Pancreas (tissue), 10 donors: Measurements from ENCODE around the gene LRP8. TPM values are rescaled to one million over a fixed set of nuclear protein-coding genes. Genes with fewer than 3 reads are reported as not detected.
A peak's percentile ranks its signal among the peaks of the same experiment; 100 is the strongest.

Experiments
- ATAC-seq, 4 donors: fragments of 200-7000 bp; cut with Tn5 transposase; one replicate each; pipeline versions ENCODE4 v1.8.0 to v1.9.1; 2020; ENCODE audit warnings: mild to moderate bottlenecking in 4 of 4, moderate library complexity in 4 of 4
- DNase-seq, 6 donors: peaks; one replicate each; pipeline ENCODE4 v3.0.0-alpha.2; 2020
- FAIRE-seq: peaks from 2 replicates; lab custom pipeline; 2012; peaks lifted over from hg19 to GRCh38; lab: Jason Lieb, UNC
- H3K27ac ChIP-seq, 4 donors: fragments of 200-600 bp; sonication (generic); 1 replicate in 3 of 4; 2 replicates in 1 of 4; pipeline versions ENCODE4 v1.5.0 to v1.8.0; 2020
- H3K27me3 ChIP-seq, 4 donors: fragments of 200-600 bp; one replicate each; pipeline ENCODE4 v1.8.0; 2021
- H3K36me3 ChIP-seq, 3 donors: fragments of 200-600 bp; sonication (generic) in 1 of 3; one replicate each; pipeline versions ENCODE4 v1.5.0 to v1.8.0; 2020 to 2021
- H3K4me1 ChIP-seq, 3 donors: fragments of 200-600 bp; one replicate each; pipeline ENCODE4 v1.8.0; 2021
- H3K4me3 ChIP-seq, 4 donors: fragments of 200-600 bp; sonication (generic) in 2 of 4; one replicate each; pipeline versions ENCODE4 v1.5.0 to v1.8.0; 2020 to 2021
- H3K9me3 ChIP-seq, 4 donors: fragments of 200-600 bp; one replicate each; pipeline ENCODE4 v1.8.0; 2021
- CTCF ChIP-seq, 4 donors: fragments of 200-600 bp; sonication (generic) in 3 of 4; IDR thresholded peaks; one replicate each; pipeline versions ENCODE4 v1.5.0 to v1.8.0; 2021; ENCODE audit warnings: antibody characterized with exemption in 4 of 4
- WGBS, 2 donors: extraction: QIAGEN DNeasy Blood & Tissue Kit; methylation state at CpG; one replicate each; pipeline ENCODE4 v1.1.7; 2013; 5-methylcytosine and 5-hydroxymethylcytosine counted together
- intact Hi-C, 3 donors: fragments of 100-400 bp; cut with DNase I; formaldehyde crosslinking; loops; one replicate each; pipeline versions ENCODE4 v1.11.1 to v1.14.2; 2022
- polyA plus RNA-seq, 2 donors: library from polyadenylated mRNA; stranded (reverse); fragments of 200-250 nt; gene quantifications; one replicate each; pipeline ENCODE4 v1.2.3, GENCODE V29; 2013
- total RNA-seq, 6 donors: library from RNA; stranded (reverse); fragmentation: NEBNext Ultra II Directional in 4 of 6; extraction: Animal tissue kit (Norgen Biotek cat#: 25700) in 4 of 6; gene quantifications; one replicate each; pipeline versions ENCODE4 v1.2.1 to v1.2.4, GENCODE V29; 2021 to 2023
- donor health status: healthy with polysubstance abuse.
- donor health status: DM: no; HTN: no; CAD: no; lungs with moderate emphysema.
- donor health status: DM: no; HTN: no; CAD: no.
- donor health status: control.
- donor health status: control.
- donor health status: Bipolar disorder and iron deficiency.
- donor health status: DM: yes; HTN: yes; CAD: no.
- donor health status: DM: no; HTN: no; CAD: no.
- donor health status: DM: no; HTN: no; CAD: no.
- donor health status: DM: yes; HTN: yes; CAD: no.

Gene LRP8
- total and polyA plus RNA-seq, 8 donors = 0.08 to 2.3 (median 0.59) TPM

- Histone ChIP-seq H3K9me3 (no peaks in the 10 kb centered on the region), H3K36me3 (no peaks in the 10 kb centered on the region), H3K4me1 (no peaks in the 10 kb centered on the region), H3K27me3 (no peaks in the 10 kb centered on the region), H3K4me3 (no peak overlapping the region), H3K27ac (no peak overlapping the region)
- peak in 1 of 6 donors; percentile 41 for DNase-seq
- TF ChIP-seq CTCF (IDR thresholded peaks at IDR 0.05) = no peak
- ATAC-seq = peak in 2 of 4 donors; percentile 43 to 45
- intact Hi-C loops = no loop called here
- no peak for FAIRE-seq
- 74 to 76% methylated on average over 21 of the region's 21 CpGs for WGBS, 2 donors
These were observed 20.9 kb upstream of the LRP8 start for GRCh38 chr1:53348486-53349368.

- 72 to 74% methylated on average over 3 of the region's 3 CpGs for WGBS, 2 donors
- FAIRE-seq (no peak), ATAC-seq (no peak), DNase-seq (peak in 1 of 6 donors; percentile 24)
- no peaks in the 10 kb centered on the region for H3K4me1 ChIP-seq
- H3K4me3 ChIP-seq = no peak overlapping the region
- TF ChIP-seq CTCF (IDR thresholded peaks at IDR 0.05) = no peak
- no peaks in the 10 kb centered on the region for H3K27me3 ChIP-seq
- H3K27ac ChIP-seq = no peak overlapping the region
- intact Hi-C loops = no loop called here
- H3K36me3 ChIP-seq = no peaks in the 10 kb centered on the region
- H3K9me3 ChIP-seq = no peaks in the 10 kb centered on the region
These were observed 18.9 kb upstream of the LRP8 start for GRCh38 chr1:53346814-53347176.

- FAIRE-seq (no peak), DNase-seq (peak in 1 of 6 donors; percentile 21), ATAC-seq (no peak)
- no peaks in the 10 kb centered on the region for H3K27me3 ChIP-seq
- no peak overlapping the region for H3K4me3 ChIP-seq
- whole genome bisulfite sequencing, 2 donors = 70 to 78% methylated on average over 7 of the region's 7 CpGs
- H3K27ac ChIP-seq = no peak overlapping the region
- H3K4me1 ChIP-seq = no peaks in the 10 kb centered on the region
- H3K36me3 ChIP-seq = no peaks in the 10 kb centered on the region
- intact Hi-C loops = no loop called here
- TF ChIP-seq CTCF (IDR thresholded peaks at IDR 0.05) = no peak
- no peaks in the 10 kb centered on the region for H3K9me3 ChIP-seq
These were observed 18.3 kb upstream of the LRP8 start for GRCh38 chr1:53345996-53346813.

GRCh38 chr1:53344921-53345838 lies 17.3 kb upstream of the LRP8 start:
- Histone ChIP-seq H3K4me3 (no peak overlapping the region), H3K36me3 (no peaks in the 10 kb centered on the region), H3K27ac (no peak overlapping the region), H3K27me3 (no peaks in the 10 kb centered on the region), H3K4me1 (no peaks in the 10 kb centered on the region), H3K9me3 (no peaks in the 10 kb centered on the region)
- TF ChIP-seq CTCF (IDR thresholded peaks at IDR 0.05) = no peak
- intact Hi-C loops = no loop called here
- DNase-seq (no peak), FAIRE-seq (no peak), ATAC-seq (no peak)
- 81 to 87% methylated on average over 11 of the region's 11 CpGs for WGBS, 2 donors
